Activated naive CD8-positive, alpha-beta T cell (primary cell): ENCODE data around the gene TBCK.
"Not testable (repeated sequence)": the region's sequence is repeated elsewhere in the genome, so short reads cannot be mapped to it uniquely, and the experiment has no call there.

Experiments
- H3K27ac Mint-ChIP-seq: one replicate; pipeline ENCODE4 v1.8.0; 2021; ENCODE audit warnings: mixed read lengths
- H3K27me3 Mint-ChIP-seq: one replicate; pipeline ENCODE4 v1.8.0; 2021; ENCODE audit warnings: mixed read lengths
- H3K36me3 Mint-ChIP-seq: one replicate; pipeline ENCODE4 v1.8.0; 2021; ENCODE audit warnings: mixed read lengths
- H3K4me1 Mint-ChIP-seq: one replicate; pipeline ENCODE4 v1.8.0; 2021; ENCODE audit warnings: low read depth, mixed read lengths
- H3K4me3 Mint-ChIP-seq: one replicate; pipeline ENCODE4 v1.8.0; 2021; ENCODE audit warnings: mild to moderate bottlenecking, mixed read lengths
- H3K9me3 Mint-ChIP-seq: one replicate; pipeline ENCODE4 v1.8.0; 2021; ENCODE audit warnings: low read depth, mixed read lengths

TBCK gene

GRCh38 chr4:106165351-106166010 is 150.5 kb downstream of the TBCK start:
- Mint-ChIP-seq H3K9me3 (peaks cover 5% of the 10 kb centered on the region), H3K4me3 (no peak overlapping the region), H3K4me1 (peaks cover 2% of the 10 kb centered on the region), H3K27ac (no peak overlapping the region), H3K27me3 (no peaks in the 10 kb centered on the region), H3K36me3 (peaks cover 53% of the 10 kb centered on the region)

- H3K27me3 Mint-ChIP-seq: no peaks in the 10 kb centered on the region
- H3K4me3 Mint-ChIP-seq: no peak overlapping the region
- H3K4me1 Mint-ChIP-seq: peaks cover 2% of the 10 kb centered on the region
- peaks cover 58% of the 10 kb centered on the region for H3K36me3 Mint-ChIP-seq
- H3K9me3 Mint-ChIP-seq: peaks cover 5% of the 10 kb centered on the region
- no peak overlapping the region for H3K27ac Mint-ChIP-seq
These were observed 153.7 kb downstream of the TBCK start for GRCh38 chr4:106162278-106162677.

GRCh38 chr4:106160560-106160959 is 155.4 kb downstream of the TBCK start:
- Mint-ChIP-seq H3K27ac (no peak overlapping the region), H3K36me3 (peaks cover 67% of the 10 kb centered on the region), H3K9me3 (peaks cover 5% of the 10 kb centered on the region), H3K4me1 (peaks cover 2% of the 10 kb centered on the region), H3K27me3 (no peaks in the 10 kb centered on the region), H3K4me3 (no peak overlapping the region)

GRCh38 chr4:106149911-106150310 is 166.1 kb downstream of the TBCK start:
- H3K9me3 Mint-ChIP-seq: peaks cover 48% of the 10 kb centered on the region
- H3K4me3 Mint-ChIP-seq: no peak overlapping the region
- H3K36me3 Mint-ChIP-seq: peaks cover 65% of the 10 kb centered on the region
- H3K27me3 Mint-ChIP-seq: no peaks in the 10 kb centered on the region
- no peaks in the 10 kb centered on the region for H3K4me1 Mint-ChIP-seq
- H3K27ac Mint-ChIP-seq: no peak overlapping the region

GRCh38 chr4:106149026-106149425 is 167.0 kb downstream of the TBCK start:
- Mint-ChIP-seq H3K4me3 (no peak overlapping the region), H3K27ac (no peak overlapping the region), H3K9me3 (peaks cover 50% of the 10 kb centered on the region), H3K4me1 (no peaks in the 10 kb centered on the region), H3K36me3 (peaks cover 61% of the 10 kb centered on the region), H3K27me3 (no peaks in the 10 kb centered on the region)

GRCh38 chr4:106142616-106143127 is 173.3 kb downstream of the TBCK start:
- no peak overlapping the region for H3K4me3 Mint-ChIP-seq
- H3K9me3 Mint-ChIP-seq: peaks cover 13% of the 10 kb centered on the region
- no peak overlapping the region for H3K27ac Mint-ChIP-seq
- peaks cover 34% of the 10 kb centered on the region for H3K36me3 Mint-ChIP-seq
- H3K27me3 Mint-ChIP-seq: no peaks in the 10 kb centered on the region
- no peaks in the 10 kb centered on the region for H3K4me1 Mint-ChIP-seq

GRCh38 chr4:106140601-106141000 is 175.4 kb downstream of the TBCK start:
- Mint-ChIP-seq H3K9me3 (peaks cover 3% of the 10 kb centered on the region), H3K4me3 (no peak overlapping the region), H3K4me1 (no peaks in the 10 kb centered on the region), H3K36me3 (peaks cover 19% of the 10 kb centered on the region), H3K27ac (no peak overlapping the region), H3K27me3 (no peaks in the 10 kb centered on the region)

GRCh38 chr4:106136777-106137331 is 179.2 kb downstream of the TBCK start:
- no peak overlapping the region for H3K27ac Mint-ChIP-seq

GRCh38 chr4:106132045-106132444 is 184.0 kb downstream of the TBCK start:
- H3K9me3 Mint-ChIP-seq: peaks cover 8% of the 10 kb centered on the region
- H3K4me1 Mint-ChIP-seq: no peaks in the 10 kb centered on the region
- peaks cover 34% of the 10 kb centered on the region for H3K36me3 Mint-ChIP-seq
- H3K27me3 Mint-ChIP-seq: no peaks in the 10 kb centered on the region
- H3K27ac Mint-ChIP-seq: no peak overlapping the region
- H3K4me3 Mint-ChIP-seq: no peak overlapping the region

More at GRCh38 chr4:106136777-106137331, 179.2 kb downstream of the TBCK start:
- no peaks in the 10 kb centered on the region for H3K4me1 Mint-ChIP-seq
- H3K36me3 Mint-ChIP-seq: peaks cover 25% of the 10 kb centered on the region
- H3K9me3 Mint-ChIP-seq: peaks cover 4% of the 10 kb centered on the region
- H3K4me3 Mint-ChIP-seq: no peak overlapping the region
- H3K27me3 Mint-ChIP-seq: no peaks in the 10 kb centered on the region

GRCh38 chr4:106126062-106126461 is 189.9 kb downstream of the TBCK start:
- no peak overlapping the region for H3K4me3 Mint-ChIP-seq
- peaks cover 19% of the 10 kb centered on the region for H3K36me3 Mint-ChIP-seq
- no peaks in the 10 kb centered on the region for H3K27me3 Mint-ChIP-seq
- H3K9me3 Mint-ChIP-seq: no peaks in the 10 kb centered on the region
- H3K27ac Mint-ChIP-seq: no peak overlapping the region
- no peaks in the 10 kb centered on the region for H3K4me1 Mint-ChIP-seq

GRCh38 chr4:106119949-106120555 is 196.0 kb downstream of the TBCK start:
- not testable (repeated sequence) for H3K27me3 Mint-ChIP-seq, H3K4me1 Mint-ChIP-seq, H3K9me3 Mint-ChIP-seq, H3K4me3 Mint-ChIP-seq, H3K27ac Mint-ChIP-seq
- H3K36me3 Mint-ChIP-seq: peaks cover 29% of the 10 kb centered on the region

GRCh38 chr4:106116025-106116424 is 200.0 kb downstream of the TBCK start:
- H3K9me3 Mint-ChIP-seq: peaks cover 23% of the 10 kb centered on the region
- no peaks in the 10 kb centered on the region for H3K4me1 Mint-ChIP-seq
- H3K4me3 Mint-ChIP-seq: no peak overlapping the region
- H3K27ac Mint-ChIP-seq: no peak overlapping the region
- H3K27me3 Mint-ChIP-seq: no peaks in the 10 kb centered on the region
- H3K36me3 Mint-ChIP-seq: peaks cover 66% of the 10 kb centered on the region

- H3K27ac Mint-ChIP-seq: no peak overlapping the region
- H3K27me3 Mint-ChIP-seq: no peaks in the 10 kb centered on the region
- H3K9me3 Mint-ChIP-seq: peaks cover 23% of the 10 kb centered on the region
- H3K36me3 Mint-ChIP-seq: peaks cover 73% of the 10 kb centered on the region
- no peaks in the 10 kb centered on the region for H3K4me1 Mint-ChIP-seq
- no peak overlapping the region for H3K4me3 Mint-ChIP-seq
These were observed 201.7 kb downstream of the TBCK start for GRCh38 chr4:106114270-106114669.

GRCh38 chr4:106111778-106112469 is 204.1 kb downstream of the TBCK start:
- not testable (repeated sequence) for H3K27ac Mint-ChIP-seq, H3K4me1 Mint-ChIP-seq, H3K4me3 Mint-ChIP-seq, H3K27me3 Mint-ChIP-seq
- Mint-ChIP-seq H3K9me3 (peaks cover 34% of the 10 kb centered on the region), H3K36me3 (peaks cover 84% of the 10 kb centered on the region)

GRCh38 chr4:106109929-106110328 is 206.1 kb downstream of the TBCK start:
- no peak overlapping the region for H3K4me3 Mint-ChIP-seq
- H3K9me3 Mint-ChIP-seq: peaks cover 34% of the 10 kb centered on the region
- H3K27ac Mint-ChIP-seq: no peak overlapping the region
- H3K36me3 Mint-ChIP-seq: peaks cover 90% of the 10 kb centered on the region
- H3K27me3 Mint-ChIP-seq: no peaks in the 10 kb centered on the region
- no peaks in the 10 kb centered on the region for H3K4me1 Mint-ChIP-seq
